Measurements from ENCODE around the gene PAK6.

DNA sequence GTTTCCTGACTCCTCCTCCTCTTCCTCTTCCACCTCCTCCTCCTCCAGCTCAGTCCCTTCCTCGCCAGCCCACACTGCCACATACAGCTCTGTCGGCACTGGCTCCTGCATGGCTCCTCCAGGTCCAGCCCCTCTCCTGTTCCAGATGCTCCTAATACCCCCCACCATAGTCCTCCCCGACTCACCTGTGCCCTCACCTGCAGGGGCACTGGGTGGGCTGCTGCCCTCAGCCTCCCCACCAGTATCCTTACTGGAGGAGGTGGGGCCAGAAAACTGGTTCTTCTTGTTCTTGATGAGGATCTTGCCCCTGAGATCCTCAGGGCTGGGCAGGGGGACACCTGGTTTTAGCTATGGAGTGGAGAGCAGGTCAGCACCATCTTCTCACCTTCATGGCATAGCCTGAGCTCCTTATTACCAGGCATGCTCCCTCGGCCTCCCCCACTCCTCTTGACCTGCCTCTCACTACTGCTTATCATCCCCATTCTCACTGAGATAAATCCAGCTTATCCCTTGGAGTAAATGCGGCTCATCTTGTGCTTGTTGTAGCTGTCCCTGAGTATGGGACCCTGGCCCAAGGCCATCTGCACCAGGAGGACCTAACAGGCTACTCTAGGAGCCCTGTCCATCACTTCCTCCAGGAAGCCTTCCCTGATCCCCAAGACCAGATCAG, 57.8 kb downstream of the PAK6 start:
- TF ChIP-seq, protein P1, sequence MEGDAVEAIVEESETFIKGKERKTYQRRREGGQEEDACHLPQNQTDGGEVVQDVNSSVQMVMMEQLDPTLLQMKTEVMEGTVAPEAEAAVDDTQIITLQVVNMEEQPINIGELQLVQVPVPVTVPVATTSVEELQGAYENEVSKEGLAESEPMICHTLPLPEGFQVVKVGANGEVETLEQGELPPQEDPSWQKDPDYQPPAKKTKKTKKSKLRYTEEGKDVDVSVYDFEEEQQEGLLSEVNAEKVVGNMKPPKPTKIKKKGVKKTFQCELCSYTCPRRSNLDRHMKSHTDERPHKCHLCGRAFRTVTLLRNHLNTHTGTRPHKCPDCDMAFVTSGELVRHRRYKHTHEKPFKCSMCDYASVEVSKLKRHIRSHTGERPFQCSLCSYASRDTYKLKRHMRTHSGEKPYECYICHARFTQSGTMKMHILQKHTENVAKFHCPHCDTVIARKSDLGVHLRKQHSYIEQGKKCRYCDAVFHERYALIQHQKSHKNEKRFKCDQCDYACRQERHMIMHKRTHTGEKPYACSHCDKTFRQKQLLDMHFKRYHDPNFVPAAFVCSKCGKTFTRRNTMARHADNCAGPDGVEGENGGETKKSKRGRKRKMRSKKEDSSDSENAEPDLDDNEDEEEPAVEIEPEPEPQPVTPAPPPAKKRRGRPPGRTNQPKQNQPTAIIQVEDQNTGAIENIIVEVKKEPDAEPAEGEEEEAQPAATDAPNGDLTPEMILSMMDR (IDR thresholded peaks at IDR 0.05; ENCODE audit: low read length), result no peak
- TF ChIP-seq EZH2 (optimal IDR thresholded peaks at IDR 0.05; ENCODE audit: low read depth, low read length), result no peak
